ENCODE results near the gene KCNMA1. TPM values are rescaled to one million over a fixed set of nuclear protein-coding genes. Genes with fewer than 3 reads are reported as not detected.

The KCNMA1 gene
- total RNA-seq, 1 donor from 2014 or later, result 2.2 TPM

GRCh38 chr10:77458986-77459590, 178.5 kb downstream of the KCNMA1 start:
- DNase-seq (ENCODE audit: missing footprints), result no peak
- ATAC-seq, result no peak
- intact Hi-C loops (cut with DNase I), result no loop called here

DNA sequence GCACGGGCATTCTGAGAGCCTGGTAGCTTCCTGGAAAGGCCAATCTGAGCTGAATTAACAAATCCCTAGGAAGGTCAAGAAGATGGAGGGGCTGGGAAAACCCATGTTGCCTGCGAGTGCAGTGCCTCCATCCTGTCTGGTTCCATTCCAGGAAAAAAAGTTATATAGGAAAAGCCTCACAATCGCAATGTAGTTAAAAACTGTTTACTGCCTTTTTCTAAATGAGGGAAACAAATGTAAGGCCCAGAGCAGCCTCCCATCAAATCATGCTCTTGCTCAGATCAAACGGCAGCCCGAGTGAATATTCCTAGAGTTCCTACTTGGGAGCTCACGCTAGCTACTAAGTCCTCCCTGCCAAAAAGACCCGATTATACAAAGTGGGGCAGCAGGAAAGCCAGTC, 179.9 kb downstream of the KCNMA1 start:
- intact Hi-C loops (cut with DNase I), result no loop called here
- DNase-seq (ENCODE audit: missing footprints) (no peak), ATAC-seq (no peak)

- intact Hi-C loops (cut with DNase I), result no loop called here
- ATAC-seq (no peak), DNase-seq (ENCODE audit: missing footprints) (no peak)
These were observed 180.3 kb downstream of the KCNMA1 start for GRCh38 chr10:77457266-77457665.

DNA sequence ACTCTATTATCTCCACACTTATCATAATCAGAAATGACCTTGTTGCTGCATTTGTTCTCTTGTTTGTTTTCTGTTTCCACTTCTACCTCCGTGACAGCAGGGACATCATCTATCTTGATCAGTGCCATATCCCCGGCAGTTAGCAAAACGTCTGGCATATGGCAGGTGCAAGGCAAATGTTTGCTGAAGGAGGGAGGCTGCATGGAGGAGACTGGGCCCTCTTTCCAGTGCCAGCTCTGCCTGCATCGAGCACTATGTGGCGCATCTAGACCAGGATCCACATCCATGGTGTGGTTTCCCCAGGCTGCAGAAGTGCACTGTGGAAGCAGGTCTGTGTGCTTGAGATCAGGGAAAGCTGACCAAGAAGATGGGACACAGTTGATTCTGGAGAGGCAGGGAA, 181.2 kb downstream of the KCNMA1 start:
- intact Hi-C loops (cut with DNase I), result no loop called here
- no peak for ATAC-seq
- DNase-seq (ENCODE audit: missing footprints), result no peak

DNA sequence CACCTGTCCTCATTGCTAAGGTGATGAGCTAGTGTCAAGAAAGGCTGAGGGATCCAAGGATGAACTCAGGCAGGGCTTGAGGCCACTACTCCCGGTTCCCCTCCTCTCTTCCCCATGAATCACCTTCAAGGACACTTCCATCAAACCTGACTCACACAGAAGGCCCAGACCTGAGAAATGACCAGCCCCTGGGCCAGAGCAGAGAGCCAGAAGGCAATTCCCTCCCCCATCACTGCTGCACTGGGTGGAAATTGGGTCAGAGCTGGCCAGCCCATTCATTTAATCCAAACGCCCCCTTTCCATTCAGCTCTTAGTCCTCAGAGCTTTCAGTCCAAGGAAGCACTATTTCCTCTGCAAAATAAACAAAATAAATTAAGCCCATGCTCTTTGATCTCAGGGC, 182.0 kb downstream of the KCNMA1 start:
- ATAC-seq, result no peak
- no peak for DNase-seq (ENCODE audit: missing footprints)
- intact Hi-C loops (cut with DNase I), result no loop called here

DNA sequence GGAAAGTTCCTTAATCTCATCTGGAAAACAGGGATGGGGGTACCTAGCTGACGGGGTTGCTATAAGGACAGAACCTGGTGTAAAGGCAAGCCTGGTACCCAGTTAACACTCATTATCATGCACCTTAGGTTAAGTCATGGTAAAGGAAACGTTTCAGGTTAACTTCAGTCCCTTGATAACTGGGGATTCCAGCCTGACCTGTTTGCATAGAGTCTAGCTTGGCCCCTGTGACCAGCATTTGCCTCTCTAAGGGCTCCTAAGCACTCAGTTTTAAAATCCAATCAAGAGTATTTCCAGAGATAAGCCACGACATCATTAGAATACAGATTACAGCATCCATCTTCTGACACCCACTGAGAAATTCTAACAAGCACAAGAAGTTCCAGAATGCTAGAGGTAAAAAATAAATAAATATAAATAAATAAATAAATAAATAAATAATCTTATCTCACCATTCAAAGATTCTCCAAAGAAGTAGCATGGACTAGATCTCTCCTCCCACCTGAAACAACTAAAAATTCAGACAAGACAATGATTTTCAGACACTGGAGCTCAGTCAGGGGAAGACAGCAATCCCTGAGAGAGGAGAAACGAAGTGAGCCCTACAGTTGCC, 184.6 kb downstream of the KCNMA1 start:
- ATAC-seq (no peak), DNase-seq (ENCODE audit: missing footprints) (no peak)
- intact Hi-C loops (cut with DNase I), result no loop called here

GRCh38 chr10:77451886-77452285, 185.7 kb downstream of the KCNMA1 start:
- no peak for DNase-seq (ENCODE audit: missing footprints)
- intact Hi-C loops (cut with DNase I), result no loop called here
- ATAC-seq, result no peak

GRCh38 chr10:77448226-77448625, 189.4 kb downstream of the KCNMA1 start:
- intact Hi-C loops (cut with DNase I), result no loop called here
- no peak for DNase-seq (ENCODE audit: missing footprints)
- ATAC-seq, result no peak

- intact Hi-C loops (cut with DNase I), result no loop called here
- no peak for ATAC-seq
These were observed 190.9 kb downstream of the KCNMA1 start for GRCh38 chr10:77446700-77447099.

GRCh38 chr10:77445547-77445946, 192.1 kb downstream of the KCNMA1 start:
- intact Hi-C loops (cut with DNase I), result no loop called here
- ATAC-seq (no peak), DNase-seq (ENCODE audit: missing footprints) (no peak)

More at GRCh38 chr10:77446700-77447099, 190.9 kb downstream of the KCNMA1 start:
- DNase-seq (ENCODE audit: missing footprints), result no peak

DNA sequence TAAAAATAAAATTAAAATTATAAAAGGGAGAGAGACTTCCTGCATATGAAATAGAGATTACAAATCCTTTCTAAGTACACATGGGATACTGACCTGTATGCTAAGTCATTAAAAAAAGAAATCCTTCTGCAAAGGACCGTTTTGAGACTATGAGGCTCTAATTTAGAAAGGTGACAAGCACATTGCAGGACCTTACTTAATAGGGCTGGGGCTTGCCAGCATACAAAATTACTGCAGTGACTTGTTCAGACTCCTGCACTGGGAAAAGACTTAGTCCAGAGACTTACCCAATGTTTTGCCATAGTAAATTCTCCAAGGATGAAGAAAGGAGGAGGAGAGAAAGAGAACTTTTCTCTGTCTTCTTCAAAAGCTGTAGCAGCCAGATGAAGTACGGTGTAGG, 193.6 kb downstream of the KCNMA1 start:
- no peak for DNase-seq (ENCODE audit: missing footprints)
- intact Hi-C loops (cut with DNase I), result no loop called here
- no peak for ATAC-seq

GRCh38 chr10:77442699-77443189, 194.9 kb downstream of the KCNMA1 start:
- ATAC-seq (no peak), DNase-seq (ENCODE audit: missing footprints) (no peak)
- intact Hi-C loops (cut with DNase I), result no loop called here

DNA sequence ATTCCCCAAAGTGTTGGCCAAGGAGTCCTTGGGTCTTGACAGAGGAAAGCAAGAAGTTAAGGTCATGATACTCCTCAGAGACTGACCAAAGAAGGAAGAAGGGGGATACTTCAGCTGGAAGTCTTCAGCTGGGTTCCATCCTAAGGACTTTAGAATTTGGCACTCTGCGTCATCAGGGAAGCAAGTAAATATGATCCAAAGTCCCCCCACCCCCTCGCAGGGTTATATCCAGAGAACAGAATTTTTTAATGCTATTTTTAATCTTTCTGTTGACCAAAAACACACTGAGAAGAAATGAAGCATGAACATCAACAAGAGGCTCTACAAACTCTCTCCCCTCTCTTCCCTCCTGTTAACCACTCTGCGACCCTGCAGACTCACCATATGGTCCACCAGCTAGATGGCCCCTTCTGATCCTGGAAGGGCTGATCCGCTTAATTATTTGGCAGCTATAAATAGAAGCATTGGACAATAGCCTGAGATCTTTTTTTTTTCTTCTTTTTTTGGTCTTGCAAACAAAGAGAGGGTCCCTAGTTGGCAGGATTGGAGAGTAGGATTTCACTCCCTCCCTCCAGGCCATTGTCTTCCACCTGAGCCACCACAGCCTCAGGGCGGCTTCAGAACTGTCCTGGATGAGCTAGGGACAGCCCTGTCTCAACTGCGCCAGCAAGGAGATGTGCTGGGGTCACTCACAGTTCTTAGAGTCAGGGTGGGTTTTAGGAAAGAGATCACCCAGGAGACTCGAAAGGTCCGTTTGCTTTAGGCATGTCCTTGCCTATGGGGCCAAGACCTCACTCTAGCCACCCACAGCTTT, 196.0 kb downstream of the KCNMA1 start:
- intact Hi-C loops (cut with DNase I), result no loop called here
- no peak for ATAC-seq
- no peak for DNase-seq (ENCODE audit: missing footprints)

DNA sequence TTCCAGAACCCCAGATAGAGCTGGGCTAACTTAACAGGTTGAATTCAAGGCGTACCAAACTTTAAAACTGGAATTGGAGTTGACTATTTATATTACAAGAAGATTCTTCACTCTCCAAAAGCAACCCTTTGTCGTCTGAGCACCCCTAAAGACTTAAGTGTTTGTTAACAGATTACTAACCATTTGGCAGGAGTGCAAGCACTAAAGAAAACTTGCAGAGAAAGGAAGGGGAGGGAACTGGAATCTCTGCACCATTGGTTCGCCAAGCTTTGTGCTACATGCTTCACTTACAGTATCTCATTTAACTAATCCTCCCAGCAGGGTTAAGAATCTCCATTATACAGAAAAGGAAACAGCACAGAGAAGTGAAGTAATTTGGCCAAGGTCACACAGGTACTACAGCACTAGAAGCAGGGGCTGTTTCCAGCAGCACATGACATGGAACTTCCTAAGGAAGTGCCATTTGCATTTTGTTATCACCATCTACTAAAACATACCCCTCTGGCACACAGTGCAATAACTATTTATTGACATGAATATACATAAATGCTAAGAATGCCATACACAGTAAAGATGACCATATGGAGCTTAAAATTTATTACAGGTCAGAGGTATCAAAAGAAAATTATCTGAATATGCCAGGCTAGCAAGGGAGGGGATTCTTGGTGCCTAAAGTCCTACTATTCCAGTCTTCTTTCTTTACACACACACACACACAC, 201.2 kb downstream of the KCNMA1 start:
- ATAC-seq (no peak), DNase-seq (ENCODE audit: missing footprints) (no peak)
- intact Hi-C loops (cut with DNase I), result no loop called here

DNA sequence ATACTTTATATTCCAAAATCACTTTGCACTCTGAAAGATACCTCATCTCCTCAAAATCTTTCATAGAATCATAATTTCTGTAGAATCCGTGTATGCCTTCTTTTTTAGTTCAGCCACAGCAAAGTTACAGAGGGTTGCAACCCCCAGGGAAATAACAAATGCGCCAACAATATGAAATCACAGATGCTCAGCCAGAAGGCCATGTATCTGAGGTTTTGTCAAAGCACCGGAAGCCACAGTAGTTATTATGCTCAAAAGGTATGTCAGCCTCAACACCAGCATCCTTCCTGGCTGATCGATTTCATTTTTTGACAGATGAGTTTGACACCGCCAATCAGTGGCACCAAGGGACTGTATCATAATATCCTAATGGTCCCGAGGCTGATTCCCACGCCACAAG, 204.1 kb downstream of the KCNMA1 start:
- ATAC-seq (no peak), DNase-seq (ENCODE audit: missing footprints) (no peak)
- intact Hi-C loops (cut with DNase I), result no loop called here

- intact Hi-C loops (cut with DNase I), result no loop called here
- no peak for ATAC-seq
- DNase-seq (ENCODE audit: missing footprints), result no peak
These were observed 205.4 kb downstream of the KCNMA1 start for GRCh38 chr10:77431980-77432797.

GRCh38 chr10:77431209-77431611, 206.4 kb downstream of the KCNMA1 start:
- intact Hi-C loops (cut with DNase I), result no loop called here
- ATAC-seq (no peak), DNase-seq (ENCODE audit: missing footprints) (no peak)

DNA sequence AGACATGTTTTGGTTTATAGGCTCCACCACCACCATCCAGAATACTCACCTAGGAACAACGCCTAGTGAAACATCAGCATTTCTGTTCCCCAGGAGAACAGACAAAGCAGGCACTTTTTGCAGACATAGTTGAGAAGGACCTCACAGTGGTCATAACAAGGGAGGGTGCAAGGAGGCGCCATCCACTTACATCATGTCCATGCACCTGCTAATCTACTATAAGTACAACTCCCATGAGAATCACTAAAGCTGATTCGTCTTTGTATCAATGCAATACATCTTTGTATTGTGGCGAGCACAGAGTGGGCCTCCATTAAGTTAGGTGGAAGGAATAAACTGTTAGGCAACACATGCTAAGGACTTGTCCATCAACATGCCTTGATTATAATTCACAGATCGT, 207.1 kb downstream of the KCNMA1 start:
- no peak for DNase-seq (ENCODE audit: missing footprints)
- intact Hi-C loops (cut with DNase I), result no loop called here
- no peak for ATAC-seq

Data from Right ventricle myocardium inferior (tissue), 1 donor.